Glutamatergic neuron (in vitro differentiated cells): ENCODE data around the gene ZNF548. TPM values are rescaled to one million over a fixed set of nuclear protein-coding genes. Genes with fewer than 3 reads are reported as not detected.
A peak's percentile ranks its signal among the peaks of the same experiment; 100 is the strongest.

Experiments used
- DNase-seq: peaks from one replicate; pipeline ENCODE4 v3.0.0; 2022
- H3K27ac Mint-ChIP-seq: one replicate; pipeline ENCODE4 v1.8.0; 2020; ENCODE audit warnings: mild to moderate bottlenecking, mixed read lengths, inconsistent platforms; ENCODE audit not compliant: unreplicated experiment
- H3K27me3 Mint-ChIP-seq: one replicate; pipeline ENCODE4 v1.8.0; 2020; ENCODE audit warnings: mild to moderate bottlenecking, moderate library complexity, mixed read lengths, inconsistent platforms; ENCODE audit not compliant: unreplicated experiment
- H3K36me3 Mint-ChIP-seq: one replicate; pipeline ENCODE4 v1.8.0; 2020; ENCODE audit warnings: mild to moderate bottlenecking, mixed read lengths, inconsistent platforms; ENCODE audit not compliant: unreplicated experiment
- H3K4me1 Mint-ChIP-seq: one replicate; pipeline ENCODE4 v1.8.0; 2020; ENCODE audit warnings: mild to moderate bottlenecking, low read depth, mixed read lengths, inconsistent platforms; ENCODE audit not compliant: unreplicated experiment
- H3K4me3 Mint-ChIP-seq: one replicate; pipeline ENCODE4 v1.8.0; 2020; ENCODE audit warnings: mild to moderate bottlenecking, mixed read lengths, inconsistent platforms; ENCODE audit not compliant: unreplicated experiment
- H3K9me3 Mint-ChIP-seq: one replicate; pipeline ENCODE4 v1.8.0; 2020; ENCODE audit warnings: mild to moderate bottlenecking, moderate library complexity, mixed read lengths, inconsistent platforms; ENCODE audit not compliant: unreplicated experiment
- total RNA-seq: library from RNA; stranded (reverse); fragmentation: NEBNext Ultra II Directional; extraction: Animal tissue kit (Norgen Biotek cat#: 25700); gene quantifications from one replicate; pipeline ENCODE4 v1.2.1, GENCODE V29; 2021; ENCODE audit not compliant: unreplicated experiment
- TF ChIP-seq, protein P1 (sequence below): fragments of 200-600 bp; sonication (generic); IDR thresholded peaks from one replicate; pipeline ENCODE4 v1.5.0; 2021; ENCODE audit not compliant: partially characterized antibody, unreplicated experiment

The ZNF548 gene
- total RNA-seq, 1 donor from 2014 or later, result 35.4 TPM

DNA sequence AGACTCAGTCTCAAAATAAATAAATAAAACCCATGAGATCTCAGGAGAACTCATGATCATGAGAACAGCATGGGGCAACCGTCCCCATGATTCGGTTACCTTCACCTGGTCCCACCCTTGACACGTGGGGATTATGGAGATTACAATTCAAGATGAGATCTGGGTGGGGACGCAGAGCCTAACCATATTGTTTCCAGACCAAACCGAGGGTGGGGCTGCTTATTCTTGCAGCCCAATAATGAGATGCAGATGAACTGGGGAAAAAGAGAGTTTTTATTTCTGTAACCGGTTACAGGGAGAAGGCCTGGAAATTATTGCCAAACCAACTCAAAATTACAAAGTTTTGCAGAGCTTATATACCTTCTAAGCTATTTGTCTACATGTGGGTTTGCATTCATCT is 13.5 kb upstream of the ZNF548 start:
- H3K27ac Mint-ChIP-seq, result no peak overlapping the region
- no peak overlapping the region for H3K4me3 Mint-ChIP-seq
- DNase-seq, result no peak
- no peaks in the 10 kb centered on the region for H3K4me1 Mint-ChIP-seq
- H3K36me3 Mint-ChIP-seq, result peaks cover 75% of the 10 kb centered on the region
- H3K9me3 Mint-ChIP-seq, result peaks cover 9% of the 10 kb centered on the region
- TF ChIP-seq, protein P1, sequence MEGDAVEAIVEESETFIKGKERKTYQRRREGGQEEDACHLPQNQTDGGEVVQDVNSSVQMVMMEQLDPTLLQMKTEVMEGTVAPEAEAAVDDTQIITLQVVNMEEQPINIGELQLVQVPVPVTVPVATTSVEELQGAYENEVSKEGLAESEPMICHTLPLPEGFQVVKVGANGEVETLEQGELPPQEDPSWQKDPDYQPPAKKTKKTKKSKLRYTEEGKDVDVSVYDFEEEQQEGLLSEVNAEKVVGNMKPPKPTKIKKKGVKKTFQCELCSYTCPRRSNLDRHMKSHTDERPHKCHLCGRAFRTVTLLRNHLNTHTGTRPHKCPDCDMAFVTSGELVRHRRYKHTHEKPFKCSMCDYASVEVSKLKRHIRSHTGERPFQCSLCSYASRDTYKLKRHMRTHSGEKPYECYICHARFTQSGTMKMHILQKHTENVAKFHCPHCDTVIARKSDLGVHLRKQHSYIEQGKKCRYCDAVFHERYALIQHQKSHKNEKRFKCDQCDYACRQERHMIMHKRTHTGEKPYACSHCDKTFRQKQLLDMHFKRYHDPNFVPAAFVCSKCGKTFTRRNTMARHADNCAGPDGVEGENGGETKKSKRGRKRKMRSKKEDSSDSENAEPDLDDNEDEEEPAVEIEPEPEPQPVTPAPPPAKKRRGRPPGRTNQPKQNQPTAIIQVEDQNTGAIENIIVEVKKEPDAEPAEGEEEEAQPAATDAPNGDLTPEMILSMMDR, result no peak
- peaks cover 2% of the 10 kb centered on the region for H3K27me3 Mint-ChIP-seq

DNA sequence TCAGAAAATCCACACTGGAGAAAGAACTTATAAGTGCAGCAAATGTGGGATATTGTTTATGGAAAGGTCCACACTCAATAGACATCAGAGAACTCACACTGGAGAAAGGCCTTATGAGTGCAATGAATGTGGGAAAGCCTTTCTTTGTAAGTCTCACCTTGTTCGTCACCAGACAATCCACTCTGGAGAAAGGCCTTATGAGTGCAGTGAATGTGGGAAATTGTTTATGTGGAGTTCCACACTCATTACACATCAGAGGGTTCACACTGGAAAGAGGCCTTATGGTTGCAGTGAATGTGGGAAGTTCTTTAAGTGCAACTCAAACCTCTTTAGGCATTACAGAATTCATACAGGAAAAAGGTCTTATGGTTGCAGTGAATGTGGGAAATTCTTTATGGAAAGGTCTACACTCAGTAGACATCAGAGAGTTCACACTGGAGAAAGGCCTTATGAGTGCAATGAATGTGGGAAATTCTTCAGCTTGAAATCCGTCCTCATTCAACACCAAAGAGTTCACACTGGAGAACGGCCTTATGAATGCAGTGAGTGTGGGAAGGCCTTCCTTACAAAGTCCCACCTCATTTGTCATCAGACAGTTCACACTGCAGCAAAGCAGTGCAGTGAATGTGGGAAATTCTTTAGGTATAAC is 12.0 kb upstream of the ZNF548 start:
- H3K4me3 Mint-ChIP-seq, result no peak overlapping the region
- H3K9me3 Mint-ChIP-seq, result peaks cover 9% of the 10 kb centered on the region
- DNase-seq, result no peak
- no peaks in the 10 kb centered on the region for H3K4me1 Mint-ChIP-seq
- H3K36me3 Mint-ChIP-seq, result peaks cover 64% of the 10 kb centered on the region
- TF ChIP-seq, protein P1, result no peak
- no peak overlapping the region for H3K27ac Mint-ChIP-seq
- peaks cover 2% of the 10 kb centered on the region for H3K27me3 Mint-ChIP-seq

DNA sequence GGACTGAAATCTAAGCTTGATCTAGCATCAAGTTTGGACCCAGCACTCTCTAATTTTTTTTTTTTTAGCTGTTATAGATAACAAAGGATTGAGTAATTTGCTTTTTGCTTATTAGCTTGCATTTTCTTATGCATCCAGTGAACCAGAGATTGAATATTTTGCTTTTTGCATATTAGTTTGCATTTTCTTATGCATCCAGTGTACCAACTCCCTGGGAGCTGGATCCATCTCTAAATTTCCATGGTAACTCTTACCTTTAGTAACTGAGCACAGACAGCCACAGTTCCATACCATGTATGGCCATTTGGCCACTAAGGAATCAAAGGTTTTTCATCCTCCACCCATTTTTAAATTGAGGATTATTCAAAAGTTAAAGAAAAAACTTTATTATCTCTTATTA is 8.7 kb upstream of the ZNF548 start:
- DNase-seq, result no peak
- no peak overlapping the region for H3K27ac Mint-ChIP-seq
- H3K4me3 Mint-ChIP-seq, result no peak overlapping the region
- peaks cover 36% of the 10 kb centered on the region for H3K36me3 Mint-ChIP-seq
- no peaks in the 10 kb centered on the region for H3K4me1 Mint-ChIP-seq
- peaks cover 3% of the 10 kb centered on the region for H3K9me3 Mint-ChIP-seq
- TF ChIP-seq, protein P1, result no peak
- no peaks in the 10 kb centered on the region for H3K27me3 Mint-ChIP-seq

DNA sequence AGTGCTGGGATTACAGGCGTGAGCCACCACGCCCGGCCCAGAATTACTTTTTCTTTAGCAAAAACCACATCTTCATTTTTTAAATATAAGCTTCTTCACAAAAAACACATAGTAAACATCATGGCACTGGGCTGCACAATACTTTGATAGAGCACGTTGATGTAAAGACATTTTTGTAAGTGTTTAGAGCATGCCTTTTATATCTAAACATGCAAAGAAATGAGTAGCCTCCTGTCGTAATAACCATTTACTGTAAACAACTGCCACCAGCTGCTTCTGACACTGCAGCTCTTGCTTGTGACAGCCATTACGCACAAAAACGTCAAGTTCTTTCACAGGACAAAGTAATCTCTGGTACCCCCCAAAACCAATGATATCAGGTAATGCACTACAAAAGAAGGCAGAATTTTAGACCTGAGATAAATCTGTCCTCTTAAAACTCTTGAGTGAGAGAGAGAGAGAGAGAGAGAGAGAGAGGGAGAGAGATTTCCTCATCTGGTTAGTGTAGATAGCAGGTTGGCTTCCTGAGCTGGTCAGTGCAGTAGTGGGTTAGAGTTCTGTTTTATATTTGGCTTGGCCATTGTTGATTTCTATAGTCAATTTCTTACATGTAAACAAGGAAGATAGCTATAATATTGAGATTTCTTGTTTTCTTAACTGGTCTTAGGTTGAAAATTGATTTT is 6.7 kb upstream of the ZNF548 start:
- Mint-ChIP-seq H3K27ac (no peak overlapping the region), H3K4me3 (no peak overlapping the region), H3K4me1 (no peaks in the 10 kb centered on the region), H3K36me3 (peaks cover 17% of the 10 kb centered on the region), H3K9me3 (no peaks in the 10 kb centered on the region), H3K27me3 (no peaks in the 10 kb centered on the region)
- DNase-seq, result no peak
- TF ChIP-seq, protein P1, result no peak

DNA sequence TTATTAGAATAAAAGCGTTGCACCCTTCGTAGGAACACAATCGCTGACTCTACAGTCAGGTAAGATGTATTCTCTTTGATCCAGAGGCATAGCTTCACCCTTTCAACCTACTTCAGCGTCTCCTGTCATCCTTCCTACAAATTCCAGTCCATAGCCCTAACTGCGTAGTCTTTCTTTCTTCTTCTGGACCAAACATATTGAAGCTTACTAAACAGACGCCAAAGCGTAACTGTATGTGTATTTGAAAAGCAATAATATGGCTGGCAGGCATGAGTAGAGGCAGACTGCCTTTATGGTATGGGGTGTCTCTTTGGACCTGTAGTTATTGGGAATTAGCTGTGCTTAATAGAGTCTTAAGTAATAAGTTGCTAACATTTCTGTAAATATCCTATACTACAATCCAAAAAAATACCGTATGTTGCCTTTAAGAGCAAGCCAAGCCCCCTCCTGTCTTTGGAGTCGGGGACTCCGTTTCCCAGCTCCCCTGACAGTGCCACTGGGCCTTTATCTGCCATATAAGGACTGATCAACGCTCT is 392 bp upstream of the ZNF548 start:
- TF ChIP-seq, protein P1, result no peak
- DNase-seq, result no peak
- peaks cover 8% of the 10 kb centered on the region for H3K9me3 Mint-ChIP-seq
- peaks cover 5% of the 10 kb centered on the region for H3K4me1 Mint-ChIP-seq
- peak overlapping the region; percentile 98 for H3K4me3 Mint-ChIP-seq
- H3K36me3 Mint-ChIP-seq, result peaks cover 2% of the 10 kb centered on the region
- peak overlapping the region; percentile 92 for H3K27ac Mint-ChIP-seq
- peaks cover 7% of the 10 kb centered on the region for H3K27me3 Mint-ChIP-seq
